ENCODE results near the gene PCP4. TPM values are rescaled to one million over a fixed set of nuclear protein-coding genes. Genes with fewer than 3 reads are reported as not detected.

Gene PCP4
- total RNA-seq, 3 donors from 2014 or later: 1.4 to 23.6 (median 3.9) TPM

GRCh38 chr21:39845571-39846130 is 21.6 kb upstream of the PCP4 start:
- TF ChIP-seq, protein P1, sequence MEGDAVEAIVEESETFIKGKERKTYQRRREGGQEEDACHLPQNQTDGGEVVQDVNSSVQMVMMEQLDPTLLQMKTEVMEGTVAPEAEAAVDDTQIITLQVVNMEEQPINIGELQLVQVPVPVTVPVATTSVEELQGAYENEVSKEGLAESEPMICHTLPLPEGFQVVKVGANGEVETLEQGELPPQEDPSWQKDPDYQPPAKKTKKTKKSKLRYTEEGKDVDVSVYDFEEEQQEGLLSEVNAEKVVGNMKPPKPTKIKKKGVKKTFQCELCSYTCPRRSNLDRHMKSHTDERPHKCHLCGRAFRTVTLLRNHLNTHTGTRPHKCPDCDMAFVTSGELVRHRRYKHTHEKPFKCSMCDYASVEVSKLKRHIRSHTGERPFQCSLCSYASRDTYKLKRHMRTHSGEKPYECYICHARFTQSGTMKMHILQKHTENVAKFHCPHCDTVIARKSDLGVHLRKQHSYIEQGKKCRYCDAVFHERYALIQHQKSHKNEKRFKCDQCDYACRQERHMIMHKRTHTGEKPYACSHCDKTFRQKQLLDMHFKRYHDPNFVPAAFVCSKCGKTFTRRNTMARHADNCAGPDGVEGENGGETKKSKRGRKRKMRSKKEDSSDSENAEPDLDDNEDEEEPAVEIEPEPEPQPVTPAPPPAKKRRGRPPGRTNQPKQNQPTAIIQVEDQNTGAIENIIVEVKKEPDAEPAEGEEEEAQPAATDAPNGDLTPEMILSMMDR (IDR thresholded peaks at IDR 0.05): no peak
- DNase-seq: no peak
- Histone ChIP-seq H3K4me1 (ENCODE audit: low read depth) (no peaks in the 10 kb centered on the region), H3K4me3 (no peak overlapping the region), H3K9me3 (no peaks in the 10 kb centered on the region), H3K36me3 (ENCODE audit: low read depth) (no peaks in the 10 kb centered on the region)
- intact Hi-C loops (cut with DNase I, micrococcal nuclease): no loop called here
- ATAC-seq: no peak

DNA sequence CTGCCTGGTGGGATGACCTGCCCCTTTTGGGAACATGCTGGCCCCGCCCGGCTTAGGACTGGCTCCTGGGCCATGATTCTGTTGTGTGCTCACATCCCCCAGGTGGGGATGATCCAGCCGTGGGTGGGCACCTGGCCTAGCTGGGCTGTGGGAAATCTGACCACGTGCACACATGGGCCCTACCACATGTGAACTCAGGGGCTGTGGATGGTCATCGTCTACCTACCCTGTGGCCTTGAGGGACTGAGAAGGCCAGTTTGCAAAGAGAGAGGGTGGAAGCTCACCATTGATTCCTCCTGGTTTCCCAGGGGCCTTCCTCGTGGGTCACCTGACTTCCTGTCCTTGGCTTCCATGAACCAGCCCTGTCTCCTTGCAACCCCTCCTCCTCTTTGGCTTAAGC is 19.4 kb upstream of the PCP4 start:
- DNase-seq: no peak
- ATAC-seq: no peak
- Histone ChIP-seq H3K4me1 (ENCODE audit: low read depth) (no peaks in the 10 kb centered on the region), H3K9me3 (no peaks in the 10 kb centered on the region), H3K4me3 (no peak overlapping the region), H3K36me3 (ENCODE audit: low read depth) (no peaks in the 10 kb centered on the region)
- TF ChIP-seq, protein P1 (IDR thresholded peaks at IDR 0.05): no peak
- intact Hi-C loops (cut with DNase I, micrococcal nuclease): no loop called here

- TF ChIP-seq, protein P1 (IDR thresholded peaks at IDR 0.05): no peak
- intact Hi-C loops (cut with DNase I, micrococcal nuclease): no loop called here
- no peaks in the 10 kb centered on the region for H3K4me1 ChIP-seq (ENCODE audit: low read depth)
- H3K36me3 ChIP-seq (ENCODE audit: low read depth): no peaks in the 10 kb centered on the region
- no peaks in the 10 kb centered on the region for H3K9me3 ChIP-seq
- DNase-seq: no peak
- no peak for ATAC-seq
- no peak overlapping the region for H3K4me3 ChIP-seq
Measured at GRCh38 chr21:39849014-39849655, 18.1 kb upstream of the PCP4 start.

- Histone ChIP-seq H3K36me3 (ENCODE audit: low read depth) (no peaks in the 10 kb centered on the region), H3K4me1 (ENCODE audit: low read depth) (no peaks in the 10 kb centered on the region), H3K4me3 (no peak overlapping the region), H3K9me3 (no peaks in the 10 kb centered on the region)
- intact Hi-C loops (cut with DNase I, micrococcal nuclease): no loop called here
- TF ChIP-seq, protein P1 (IDR thresholded peaks at IDR 0.05): no peak
- DNase-seq: no peak
- no peak for ATAC-seq
Measured at GRCh38 chr21:39850333-39850732, 16.9 kb upstream of the PCP4 start.

- ATAC-seq (no peak), DNase-seq (no peak)
- TF ChIP-seq, protein P1 (IDR thresholded peaks at IDR 0.05): no peak
- intact Hi-C loops (cut with DNase I, micrococcal nuclease): no loop called here
- Histone ChIP-seq H3K36me3 (ENCODE audit: low read depth) (no peaks in the 10 kb centered on the region), H3K4me3 (no peak overlapping the region), H3K4me1 (ENCODE audit: low read depth) (no peaks in the 10 kb centered on the region), H3K9me3 (no peaks in the 10 kb centered on the region)
Measured at GRCh38 chr21:39851002-39851618, 16.1 kb upstream of the PCP4 start.

Measured in mucosa of descending colon (tissue), 3 donors.